GM13977 (cell line): ENCODE data around the gene MZB1.

Experiments
- DNase-seq: peaks from one replicate; pipeline ENCODE4 v3.0.0; 2012; ENCODE audit warnings: low spot score
- CTCF ChIP-seq: IDR thresholded peaks from 2 replicates; pipeline ENCODE4 v1.5.1; 2012; ENCODE audit warnings: mild to moderate bottlenecking, control low read depth; ENCODE audit not compliant: insufficient read depth; ENCODE audit errors: extremely low read depth, missing control alignments
- in situ Hi-C: fragments of 300-500 bp; cut with MboI; formaldehyde crosslinking; loops from one replicate; pipeline ENCODE4 v1.12.0; 2022; ENCODE audit warnings: low sequenced_read_pairs, low pct_unique_long_range_greater_than_20kb, mixed read lengths, inconsistent platforms; ENCODE audit not compliant: unreplicated experiment

The MZB1 gene

GRCh38 chr5:139426203-139426885 is 36.6 kb upstream of the MZB1 start:
- TF ChIP-seq CTCF = no peak
- DNase-seq = no peak
- in situ Hi-C loops = no loop called here

GRCh38 chr5:139425497-139425896 is 35.8 kb upstream of the MZB1 start:
- in situ Hi-C loops = no loop called here
- no peak for TF ChIP-seq CTCF
- no peak for DNase-seq

- in situ Hi-C loops = loop anchor here (5.0 kb wide), 1 partner anchor 95 kb away; no protein-coding TSS in a partner anchor
- peak; percentile 87 for TF ChIP-seq CTCF
- DNase-seq = peak; percentile 81
Observed at GRCh38 chr5:139422307-139422893, 32.7 kb upstream of the MZB1 start.

- TF ChIP-seq CTCF = no peak
- DNase-seq = no peak
- in situ Hi-C loops = loop anchor here (5.0 kb wide), 1 partner anchor 98 kb away; no protein-coding TSS in a partner anchor
Observed at GRCh38 chr5:139419226-139420192, 29.8 kb upstream of the MZB1 start.

GRCh38 chr5:139418793-139419192 is 29.1 kb upstream of the MZB1 start:
- in situ Hi-C loops = no loop called here
- TF ChIP-seq CTCF = no peak
- no peak for DNase-seq

- TF ChIP-seq CTCF = no peak
- DNase-seq = no peak
- in situ Hi-C loops = no loop called here
Observed at GRCh38 chr5:139417214-139417613, 27.5 kb upstream of the MZB1 start.
